Endothelial cell of umbilical vein (primary cell): ENCODE measurements around the gene CAMKK2. TPM values are rescaled to one million over a fixed set of nuclear protein-coding genes. Genes with fewer than 3 reads are reported as not detected.

Source experiments
- BruUV-seq: library from RNA; stranded (reverse); fragments of 400-500 nt; replicated peaks from 2 replicates; lab custom pipeline; 2021; lab: Mats Ljungman, UMichigan
- CTCF ChIA-PET: fragments of 300-600, 350-600 bp; sonication (Branson Sonifier 250); formaldehyde crosslinking; loops from one replicate; lab custom pipeline; 2021; ENCODE audit warnings: antibody characterized with exemption, inconsistent platforms; lab: Charles Lee
- POLR2A ChIA-PET: fragments of 300-600, 350-600 bp; sonication (Branson Sonifier 250); formaldehyde crosslinking; loops from one replicate; lab custom pipeline; 2021; ENCODE audit warnings: antibody characterized with exemption, inconsistent platforms; lab: Charles Lee
- DNase-seq: peaks from one replicate; pipeline ENCODE4 v3.0.0-alpha.2; 2011; ENCODE audit warnings: low read depth, low spot score
- FAIRE-seq: peaks from 2 replicates; lab custom pipeline; 2011; peaks lifted over from hg19 to GRCh38; lab: Jason Lieb, UNC
- H2AFZ ChIP-seq: 2 replicates; pipeline ENCODE4 v1.6.0; 2012; ENCODE audit warnings: low read depth, low read length, control low read depth, inconsistent platforms
- H3K27ac ChIP-seq: 2 replicates; pipeline ENCODE4 v1.5.1; 2011; ENCODE audit warnings: low read depth, mild to moderate bottlenecking, control low read depth, low read length, moderate library complexity; ENCODE audit not compliant: insufficient read depth
- H3K27me3 ChIP-seq, 2 experiments: 2 replicates each; pipeline versions ENCODE4 v1.6.0 to v1.6.1; 2011; ENCODE audit warnings: low read length in 2 of 2, mixed read lengths in 1 of 2; ENCODE audit not compliant: control insufficient read depth in 2 of 2, insufficient read depth in 2 of 2
- H3K36me3 ChIP-seq, 2 experiments: 2 replicates in 1 of 2; 3 replicates in 1 of 2; pipeline ENCODE4 v1.5.1; 2011; ENCODE audit warnings: low read length in 2 of 2, mild to moderate bottlenecking in 1 of 2, moderate library complexity in 1 of 2; ENCODE audit not compliant: control insufficient read depth in 2 of 2, insufficient read depth in 2 of 2; ENCODE audit errors: extremely low read depth in 1 of 2
- H3K4me1 ChIP-seq: 3 replicates; pipeline ENCODE4 v1.5.1; 2011; ENCODE audit warnings: mild to moderate bottlenecking, low read length; ENCODE audit not compliant: control insufficient read depth, insufficient read depth; ENCODE audit errors: extremely low read depth
- H3K4me2 ChIP-seq: 2 replicates; pipeline ENCODE4 v1.6.1; 2011; ENCODE audit warnings: low read length, control low read depth, mixed read lengths; ENCODE audit not compliant: insufficient read depth
- H3K4me3 ChIP-seq, 3 experiments: fragments of 200-600 bp in 1 of 3; sonication (generic), shearing (Covaris generic) in 1 of 3; replicated peaks in 1 of 3; 2 replicates each; pipeline ENCODE4 v1.5.1; 2011 to 2016; ENCODE audit warnings: control low read depth in 3 of 3, low read length in 3 of 3, mild to moderate bottlenecking in 2 of 3, inconsistent platforms in 1 of 3, low read depth in 1 of 3, moderate library complexity in 1 of 3; ENCODE audit not compliant: insufficient read depth in 1 of 3
- H3K79me2 ChIP-seq: 2 replicates; pipeline ENCODE4 v1.6.0; 2012; ENCODE audit warnings: low read length, inconsistent platforms; ENCODE audit not compliant: control insufficient read depth, insufficient read depth
- H3K9ac ChIP-seq: replicated peaks from 2 replicates; pipeline ENCODE3; 2011; ENCODE audit warnings: low read length, control low read depth; ENCODE audit not compliant: insufficient read depth; ENCODE audit errors: extremely low read depth
- H3K9me1 ChIP-seq: replicated peaks from 3 replicates; pipeline ENCODE4 v1.6.0; 2011; ENCODE audit warnings: mild to moderate bottlenecking, low read length; ENCODE audit not compliant: control insufficient read depth, insufficient read depth; ENCODE audit errors: extremely low read depth
- H3K9me3 ChIP-seq: replicated peaks from 2 replicates; pipeline ENCODE4 v1.5.1; 2012; ENCODE audit warnings: low read length, inconsistent platforms; ENCODE audit not compliant: control insufficient read depth, insufficient read depth
- H4K20me1 ChIP-seq: replicated peaks from 2 replicates; pipeline ENCODE3; 2011; ENCODE audit warnings: mild to moderate bottlenecking, low read length; ENCODE audit not compliant: control insufficient read depth, insufficient read depth; ENCODE audit errors: extremely low read depth
- CTCF ChIP-seq, 2 donors: IDR thresholded peaks; 1 replicate in 1 of 2; 2 replicates in 1 of 2; pipeline ENCODE4 v1.5.1; 2011; ENCODE audit warnings: low read length in 2 of 2, mild to moderate bottlenecking in 2 of 2, moderate library complexity in 2 of 2, control low read depth in 1 of 2, inconsistent platforms in 1 of 2, low read depth in 1 of 2; ENCODE audit not compliant: insufficient read depth in 1 of 2; ENCODE audit errors: extremely low read depth in 1 of 2
- EZH2 ChIP-seq: IDR thresholded peaks from 2 replicates; pipeline ENCODE4 v1.6.1; 2012; ENCODE audit warnings: borderline replicate concordance, low read depth, mild to moderate bottlenecking, moderate library complexity, low read length, inconsistent platforms; ENCODE audit not compliant: severe bottlenecking
- FOS ChIP-seq: IDR thresholded peaks from 2 replicates; pipeline ENCODE4 v1.6.1; 2011; ENCODE audit warnings: mild to moderate bottlenecking, low read length, moderate library complexity, borderline replicate concordance; ENCODE audit not compliant: insufficient read depth
- GATA2 ChIP-seq: IDR thresholded peaks from 2 replicates; pipeline ENCODE4 v1.7.0; 2011; ENCODE audit warnings: low read depth, mild to moderate bottlenecking, moderate library complexity, mixed read lengths, low read length; ENCODE audit not compliant: insufficient read length, insufficient read depth
- JUN ChIP-seq: IDR thresholded peaks from 2 replicates; pipeline ENCODE4 v1.6.1; 2011; ENCODE audit warnings: borderline replicate concordance, low read depth; ENCODE audit not compliant: insufficient read length, insufficient read depth
- MAX ChIP-seq: IDR thresholded peaks from 2 replicates; pipeline ENCODE4 v1.6.1; 2011; ENCODE audit not compliant: insufficient read depth, insufficient read length
- MYC ChIP-seq: IDR thresholded peaks from one replicate; pipeline ENCODE4 v1.6.1; 2011; ENCODE audit warnings: mild to moderate bottlenecking, low read depth, low read length
- POLR2A ChIP-seq: IDR thresholded peaks from 2 replicates; pipeline ENCODE4 v1.6.1; 2012; ENCODE audit warnings: low read depth, mild to moderate bottlenecking, control low read depth, low read length
- POLR2AphosphoS5 ChIP-seq: IDR thresholded peaks from 2 replicates; pipeline ENCODE4 v1.6.1; 2012; ENCODE audit warnings: low read depth, mild to moderate bottlenecking, control low read depth, low read length, moderate library complexity; ENCODE audit not compliant: insufficient read depth
- dilution Hi-C: fragments of 300-500 bp; cut with MboI; formaldehyde crosslinking; loops from one replicate; pipeline ENCODE4 v1.15.0; 2019; ENCODE audit warnings: low sequenced_read_pairs; ENCODE audit not compliant: extremely low pct_ligation_motif_present
- intact Hi-C: fragments of 100-400 bp; cut with micrococcal nuclease; formaldehyde crosslinking; loops from one replicate; pipeline ENCODE4 v1.10.0; 2022
- polyA plus RNA-seq, 4 experiments: library from polyadenylated mRNA; depleted of rRNA in 3 of 4; stranded (reverse) in 3 of 4; unstranded in 1 of 4; fragments of >200 nt; gene quantifications; 2 replicates each; pipeline versions ENCODE4 v1.2.1 to v1.2.3, GENCODE V29; 2011 to 2012; ENCODE audit warnings: missing spikeins in 1 of 4
- total RNA-seq: library from RNA; stranded (reverse); gene quantifications from 2 replicates; pipeline ENCODE4 v1.2.3, GENCODE V29; 2021

CAMKK2 gene
- total and polyA plus RNA-seq, 2 donors (not counting 3 experiments of a cell fraction or from before 2014, with no cell fraction given), result 32.5 to 45.0 TPM

- H2AFZ ChIP-seq, result no peak overlapping the region
- ChIA-PET POLR2A (no interaction called here), CTCF (interaction anchor here (0.7 to 1.3 kb wide), 4 partner anchors 12 to 157 kb away, joined by 3 to 4 read pairs (median 3); no protein-coding TSS in a partner anchor)
- H3K27ac ChIP-seq, result no peak overlapping the region
- DNase-seq (no peak), FAIRE-seq (no peak)
- no TSS peak for BruUV-seq
- no peak overlapping the region for H3K9ac ChIP-seq
- no peaks in the 10 kb centered on the region for H3K9me3 ChIP-seq
- H3K36me3 ChIP-seq, result peaks cover 0 to 5% of the 10 kb centered on the region in 2 experiments
- no peaks in the 10 kb centered on the region for H3K79me2 ChIP-seq
- H3K4me3 ChIP-seq, result no peak overlapping the region
- intact Hi-C loops, result no loop called here
- H3K9me1 ChIP-seq, result no peaks in the 10 kb centered on the region
- no peaks in the 10 kb centered on the region for H3K27me3 ChIP-seq
- H3K4me2 ChIP-seq, result no peak overlapping the region
- TF ChIP-seq MAX (no peak), JUN (no peak), MYC (no peak), GATA2 (no peak), POLR2A (no peak), EZH2 (no peak)
- H4K20me1 ChIP-seq, result no peaks in the 10 kb centered on the region
- peaks cover 15% of the 10 kb centered on the region for H3K4me1 ChIP-seq
- dilution Hi-C loops, result no loop called here
Measured at GRCh38 chr12:121217063-121217462, 79.4 kb downstream of the CAMKK2 start.

GRCh38 chr12:121216102-121216501 is 80.4 kb downstream of the CAMKK2 start:
- intact Hi-C loops, result no loop called here
- FAIRE-seq, result no peak
- ChIA-PET CTCF (interaction anchor here (1.1 kb wide), 1 partner anchor 11 kb away, joined by 3 read pairs; no protein-coding TSS in a partner anchor), POLR2A (no interaction called here)
- Histone ChIP-seq H3K4me2 (no peak overlapping the region), H2AFZ (no peak overlapping the region), H3K9ac (no peak overlapping the region), H3K4me1 (peaks cover 15% of the 10 kb centered on the region), H3K79me2 (no peaks in the 10 kb centered on the region), H3K36me3 (peaks cover 0 to 3% of the 10 kb centered on the region in 2 experiments), H3K9me1 (no peaks in the 10 kb centered on the region), H3K9me3 (no peaks in the 10 kb centered on the region), H3K27me3 (no peaks in the 10 kb centered on the region), H4K20me1 (no peaks in the 10 kb centered on the region), H3K27ac (no peak overlapping the region), H3K4me3 (no peak overlapping the region)
- DNase-seq, result no peak
- BruUV-seq, result no TSS peak
- dilution Hi-C loops, result no loop called here
- no peak for TF ChIP-seq JUN
- TF ChIP-seq EZH2, result no peak
- TF ChIP-seq CTCF (IDR thresholded peaks at IDR 0.05; ENCODE audit: extremely low read depth in 1 of 2, insufficient read depth in 1 of 2, low read depth in 1 of 2, low read length in 2 of 2), result no peak
- TF ChIP-seq POLR2AphosphoS5, result no peak
- TF ChIP-seq MAX, result no peak
- TF ChIP-seq FOS, result no peak
- no peak for TF ChIP-seq POLR2A
- no peak for TF ChIP-seq MYC
- TF ChIP-seq GATA2, result no peak
